Esophagus muscularis mucosa (tissue), 4 donors: Measurements from ENCODE around the gene FHDC1. TPM values are rescaled to one million over a fixed set of nuclear protein-coding genes. Genes with fewer than 3 reads are reported as not detected.

Experiments
- DNase-seq: peaks from one replicate; pipeline ENCODE4 v3.0.0-alpha.2; 2017; ENCODE audit errors: extremely low spot score
- H3K27ac ChIP-seq, 4 donors: fragments of 200-600 bp; sonication (generic); replicated peaks in 1 of 4; 1 replicate in 3 of 4; 2 replicates in 1 of 4; pipeline ENCODE4 v1.5.1; 2016 to 2019; ENCODE audit warnings: mild to moderate bottlenecking in 1 of 4
- H3K27me3 ChIP-seq, 4 donors: fragments of 200-600 bp; sonication (generic); one replicate each; pipeline versions ENCODE4 v1.5.1 to v1.6.0; 2016 to 2019
- H3K36me3 ChIP-seq, 4 donors: fragments of 200-600 bp; sonication (generic); one replicate each; pipeline ENCODE4 v1.5.1; 2016 to 2019
- H3K4me1 ChIP-seq, 4 donors: fragments of 200-600 bp; sonication (generic); one replicate each; pipeline ENCODE4 v1.5.1; 2016 to 2019
- H3K4me3 ChIP-seq, 4 donors: fragments of 200-600 bp; sonication (generic); 1 replicate in 2 of 4; 2 replicates in 2 of 4; pipeline ENCODE4 v1.5.1; 2016 to 2019; ENCODE audit warnings: mild to moderate bottlenecking in 4 of 4, moderate library complexity in 1 of 4
- H3K9me3 ChIP-seq, 4 donors: fragments of 200-600 bp; sonication (generic); 1 replicate in 3 of 4; 2 replicates in 1 of 4; pipeline ENCODE4 v1.5.1; 2016 to 2019
- EP300 ChIP-seq: sonication (generic); formaldehyde crosslinking; IDR thresholded peaks from one replicate; pipeline ENCODE4 v1.6.1; 2017; ENCODE audit warnings: antibody characterized with exemption
- POLR2A ChIP-seq: fragments of 450-650 bp; IDR thresholded peaks from one replicate; pipeline ENCODE4 v1.6.1; 2017; ENCODE audit warnings: antibody characterized with exemption, moderate library complexity, mild to moderate bottlenecking, low read depth
- POLR2AphosphoS5 ChIP-seq, 2 donors: sonication (generic); formaldehyde crosslinking; IDR thresholded peaks; one replicate each; pipeline ENCODE4 v1.6.1; 2017; ENCODE audit warnings: antibody characterized with exemption in 2 of 2
- WGBS: methylation state at CpG from one replicate; pipeline ENCODE4 v1.1.5; 2018; 5-methylcytosine and 5-hydroxymethylcytosine counted together
- intact Hi-C: fragments of 100-400 bp; cut with DNase I; formaldehyde crosslinking; loops from one replicate; pipeline ENCODE4 v1.15.1; 2023
- total RNA-seq, 4 donors: library from RNA; depleted of rRNA; stranded (reverse); fragments of >200 nt; gene quantifications; one replicate each; pipeline versions ENCODE4 v1.1.0 to v1.2.1, GENCODE V29; 2016
- TF ChIP-seq, protein P1 (sequence below), 3 experiments: fragments of 200-600 bp in 2 of 3; fragments of 450-650 bp in 1 of 3; sonication (generic) in 2 of 3; IDR thresholded peaks; one replicate each; pipeline ENCODE4 v1.5.1; 2017 to 2019; ENCODE audit warnings: antibody characterized with exemption in 3 of 3, mild to moderate bottlenecking in 2 of 3, moderate library complexity in 1 of 3

FHDC1 gene
- total RNA-seq, 4 donors from 2014 or later: 0.83 to 2.1 (median 1.6) TPM

GRCh38 chr4:152937336-152938236 is 1.5 kb downstream of the FHDC1 start:
- H3K9me3 ChIP-seq: no peaks in the 10 kb centered on the region
- peaks cover 0 to 52% (median 12%) of the 10 kb centered on the region in 4 donors for H3K27me3 ChIP-seq
- intact Hi-C loops: no loop called here
- H3K4me1 ChIP-seq: peaks cover 20 to 37% (median 35%) of the 10 kb centered on the region in 4 donors
- DNase-seq: no peak
- H3K27ac ChIP-seq: peak overlapping the region; percentile 42 to 62 (median 54)
- WGBS: under 1% methylated on average over 18 of the region's 91 CpGs
- TF ChIP-seq, protein P1, sequence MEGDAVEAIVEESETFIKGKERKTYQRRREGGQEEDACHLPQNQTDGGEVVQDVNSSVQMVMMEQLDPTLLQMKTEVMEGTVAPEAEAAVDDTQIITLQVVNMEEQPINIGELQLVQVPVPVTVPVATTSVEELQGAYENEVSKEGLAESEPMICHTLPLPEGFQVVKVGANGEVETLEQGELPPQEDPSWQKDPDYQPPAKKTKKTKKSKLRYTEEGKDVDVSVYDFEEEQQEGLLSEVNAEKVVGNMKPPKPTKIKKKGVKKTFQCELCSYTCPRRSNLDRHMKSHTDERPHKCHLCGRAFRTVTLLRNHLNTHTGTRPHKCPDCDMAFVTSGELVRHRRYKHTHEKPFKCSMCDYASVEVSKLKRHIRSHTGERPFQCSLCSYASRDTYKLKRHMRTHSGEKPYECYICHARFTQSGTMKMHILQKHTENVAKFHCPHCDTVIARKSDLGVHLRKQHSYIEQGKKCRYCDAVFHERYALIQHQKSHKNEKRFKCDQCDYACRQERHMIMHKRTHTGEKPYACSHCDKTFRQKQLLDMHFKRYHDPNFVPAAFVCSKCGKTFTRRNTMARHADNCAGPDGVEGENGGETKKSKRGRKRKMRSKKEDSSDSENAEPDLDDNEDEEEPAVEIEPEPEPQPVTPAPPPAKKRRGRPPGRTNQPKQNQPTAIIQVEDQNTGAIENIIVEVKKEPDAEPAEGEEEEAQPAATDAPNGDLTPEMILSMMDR (IDR thresholded peaks at IDR 0.05): no peak
- no peak for TF ChIP-seq POLR2AphosphoS5 (IDR thresholded peaks at IDR 0.05)
- no peak for TF ChIP-seq EP300
- no peak for TF ChIP-seq POLR2A
- H3K36me3 ChIP-seq: no peaks in the 10 kb centered on the region
- peak overlapping the region; percentile 64 to 75 (median 68) for H3K4me3 ChIP-seq

GRCh38 chr4:152938237-152938947 is 2.3 kb downstream of the FHDC1 start:
- peak overlapping the region; percentile 11 to 62 (median 42) for H3K27ac ChIP-seq
- H3K9me3 ChIP-seq: no peaks in the 10 kb centered on the region
- intact Hi-C loops: no loop called here
- H3K27me3 ChIP-seq: peaks cover 0 to 52% (median 12%) of the 10 kb centered on the region in 4 donors
- 13% methylated on average over 17 of the region's 17 CpGs for WGBS
- no peak for TF ChIP-seq POLR2A
- TF ChIP-seq, protein P1 (IDR thresholded peaks at IDR 0.05): no peak
- no peak for TF ChIP-seq POLR2AphosphoS5 (IDR thresholded peaks at IDR 0.05)
- no peak for TF ChIP-seq EP300
- no peaks in the 10 kb centered on the region for H3K36me3 ChIP-seq
- peak overlapping the region; percentile 64 to 75 (median 68) for H3K4me3 ChIP-seq
- DNase-seq: no peak
- peaks cover 20 to 37% (median 35%) of the 10 kb centered on the region in 4 donors for H3K4me1 ChIP-seq

GRCh38 chr4:152939621-152940020 is 3.5 kb downstream of the FHDC1 start:
- intact Hi-C loops: no loop called here

DNA sequence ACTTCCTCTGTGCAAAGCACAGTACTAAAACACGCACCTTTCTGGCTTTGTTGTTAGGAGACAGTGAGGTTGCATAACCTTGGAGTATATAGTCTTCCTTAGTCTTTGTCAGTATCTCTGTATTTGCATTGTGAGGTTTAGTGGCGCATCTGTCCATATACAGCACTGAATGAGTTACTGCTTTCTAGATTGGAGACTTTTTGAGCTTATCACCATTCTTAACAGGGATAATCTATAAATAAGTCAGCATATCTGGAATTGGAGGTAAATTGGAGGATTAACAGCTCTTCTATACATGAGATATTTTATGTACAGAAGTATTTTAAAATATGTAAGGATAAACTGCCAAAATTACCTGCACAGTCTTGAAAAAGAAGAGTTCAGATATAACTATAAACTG is 4.3 kb downstream of the FHDC1 start:
- Histone ChIP-seq H3K36me3 (no peaks in the 10 kb centered on the region), H3K4me1 (peaks cover 20 to 37% (median 35%) of the 10 kb centered on the region in 4 donors), H3K9me3 (no peaks in the 10 kb centered on the region), H3K27ac (no peak overlapping the region), H3K4me3 (no peak overlapping the region), H3K27me3 (peaks cover 0 to 47% (median 12%) of the 10 kb centered on the region in 4 donors)
- intact Hi-C loops: no loop called here
- WGBS: 95% methylated on average over 2 of the region's 2 CpGs
- no peak for DNase-seq
- TF ChIP-seq, protein P1 (IDR thresholded peaks at IDR 0.05): no peak
- TF ChIP-seq POLR2AphosphoS5 (IDR thresholded peaks at IDR 0.05) (no peak), EP300 (no peak), POLR2A (no peak)

More at GRCh38 chr4:152939621-152940020, 3.5 kb downstream of the FHDC1 start:
- TF ChIP-seq POLR2AphosphoS5 (IDR thresholded peaks at IDR 0.05) (no peak), POLR2A (no peak), EP300 (no peak)
- TF ChIP-seq, protein P1 (IDR thresholded peaks at IDR 0.05): no peak
- DNase-seq: no peak
- Histone ChIP-seq H3K9me3 (no peaks in the 10 kb centered on the region), H3K4me3 (no peak overlapping the region), H3K36me3 (no peaks in the 10 kb centered on the region), H3K27ac (no peak overlapping the region), H3K4me1 (peaks cover 20 to 37% (median 35%) of the 10 kb centered on the region in 4 donors), H3K27me3 (peaks cover 0 to 52% (median 12%) of the 10 kb centered on the region in 4 donors)
- WGBS: 100% methylated on average over 2 of the region's 2 CpGs
